Measurements from ENCODE around the gene CKLF.
"Not testable (repeated sequence)": the region's sequence is repeated elsewhere in the genome, so short reads cannot be mapped to it uniquely, and the experiment has no call there.

Gene CKLF

DNA sequence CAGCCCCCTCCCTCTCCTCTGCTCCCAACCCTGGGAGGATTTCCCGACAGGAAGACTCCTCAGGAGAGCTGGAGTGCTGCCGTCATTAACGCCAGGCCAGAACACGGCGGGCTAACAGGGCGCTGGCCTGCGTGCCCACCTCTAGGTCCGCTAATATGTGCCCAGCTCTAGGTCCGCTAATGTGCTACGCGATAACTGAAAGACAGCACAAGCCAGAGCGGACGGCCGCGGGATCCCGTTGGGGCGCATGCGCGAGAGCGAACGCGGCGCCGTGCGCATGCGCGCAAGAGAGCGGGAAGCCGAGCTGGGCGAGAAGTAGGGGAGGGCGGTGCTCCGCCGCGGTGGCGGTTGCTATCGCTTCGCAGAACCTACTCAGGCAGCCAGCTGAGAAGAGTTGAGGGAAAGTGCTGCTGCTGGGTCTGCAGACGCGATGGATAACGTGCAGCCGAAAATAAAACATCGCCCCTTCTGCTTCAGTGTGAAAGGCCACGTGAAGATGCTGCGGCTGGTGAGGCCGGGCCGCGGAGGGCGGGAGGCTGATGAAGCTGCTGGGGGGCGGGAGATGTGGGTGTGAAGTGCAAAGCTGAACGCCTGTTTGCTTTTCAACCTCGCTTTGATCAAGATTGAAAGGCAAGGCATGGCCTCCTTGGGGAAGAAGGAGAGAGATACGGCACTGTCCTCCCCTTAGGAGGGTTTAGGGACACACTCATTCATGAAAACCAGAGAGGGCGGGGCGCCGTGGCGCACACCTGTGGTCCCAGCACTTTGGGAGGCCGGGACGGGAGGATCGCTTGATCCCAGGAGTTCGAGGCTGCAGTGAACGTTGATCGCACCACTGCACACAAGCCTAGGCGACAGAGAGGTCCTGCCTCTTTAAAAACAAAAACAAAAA, at the start of gene CKLF:
Gene CKLF, plus strand, starts transcription at position 291 of the 892 bp plus-strand sequence. Its CDS starts 140 bp downstream, at position 431.
- peak; percentile 97 for DNase-seq

DNA sequence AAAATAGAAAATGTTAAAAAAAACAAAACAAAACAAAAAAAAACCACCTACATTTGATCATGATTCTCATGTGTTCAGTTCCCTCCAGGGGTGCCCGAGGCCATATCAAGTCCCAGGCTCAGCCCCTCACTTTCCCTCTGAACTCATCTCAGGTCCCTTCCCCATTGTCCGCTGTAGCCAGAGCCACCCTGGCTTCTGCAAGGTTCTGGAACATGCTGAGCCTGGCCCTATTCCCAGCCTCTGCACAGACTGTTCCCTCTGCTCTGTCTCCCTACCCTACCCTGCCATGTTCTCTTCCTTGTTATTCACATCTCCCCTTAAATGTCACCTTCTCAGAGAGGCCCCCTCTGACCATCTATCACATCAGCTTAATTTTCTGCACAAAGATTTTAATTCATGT, 49.3 kb upstream of the CKLF start:
- DNase-seq: no peak

DNA sequence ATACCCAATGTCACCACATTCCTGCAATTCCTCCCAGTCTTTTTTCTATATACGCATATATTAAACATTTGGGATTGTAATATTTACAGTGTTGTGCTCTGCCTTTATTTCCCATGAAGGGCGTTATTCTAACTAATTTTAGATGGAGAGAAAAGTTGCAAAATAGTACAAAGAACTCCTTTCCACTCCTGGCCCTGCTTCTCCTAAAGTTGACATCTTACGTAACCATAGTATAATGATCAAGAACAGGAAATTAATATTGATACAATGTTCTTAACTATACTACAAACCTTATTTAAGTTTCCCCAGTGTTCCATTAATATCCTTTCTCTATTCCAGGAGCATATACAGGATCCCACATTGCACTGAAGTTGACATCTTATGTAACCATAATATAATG, 48.8 kb upstream of the CKLF start:
- DNase-seq: no peak

DNA sequence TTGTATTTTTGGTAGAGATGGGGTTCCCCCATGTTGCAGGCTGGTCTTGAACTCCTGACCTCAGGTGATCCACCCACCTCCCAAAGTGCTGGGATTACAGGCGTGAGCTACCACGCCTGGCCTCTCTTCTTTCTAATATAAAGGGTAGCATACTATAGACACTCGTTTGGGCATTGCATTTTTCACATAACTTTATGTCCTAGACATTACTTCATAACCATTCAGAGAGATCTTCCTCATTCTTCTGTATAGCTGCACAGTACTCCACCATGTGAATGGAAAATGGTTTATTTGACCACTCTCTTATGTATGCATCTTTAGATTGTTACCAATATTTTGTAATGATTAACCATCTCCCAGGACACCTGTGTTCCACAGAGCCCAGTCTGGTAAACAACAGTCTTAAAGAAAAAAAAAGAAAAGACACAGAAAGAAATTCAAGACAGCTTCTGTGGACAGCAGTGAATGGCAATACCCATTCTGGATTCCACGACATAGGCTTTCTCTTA, 44.6 kb upstream of the CKLF start:
- DNase-seq: no peak

GRCh38 chr16:66508248-66508913, 44.0 kb upstream of the CKLF start:
- DNase-seq: peak; percentile 34

DNA sequence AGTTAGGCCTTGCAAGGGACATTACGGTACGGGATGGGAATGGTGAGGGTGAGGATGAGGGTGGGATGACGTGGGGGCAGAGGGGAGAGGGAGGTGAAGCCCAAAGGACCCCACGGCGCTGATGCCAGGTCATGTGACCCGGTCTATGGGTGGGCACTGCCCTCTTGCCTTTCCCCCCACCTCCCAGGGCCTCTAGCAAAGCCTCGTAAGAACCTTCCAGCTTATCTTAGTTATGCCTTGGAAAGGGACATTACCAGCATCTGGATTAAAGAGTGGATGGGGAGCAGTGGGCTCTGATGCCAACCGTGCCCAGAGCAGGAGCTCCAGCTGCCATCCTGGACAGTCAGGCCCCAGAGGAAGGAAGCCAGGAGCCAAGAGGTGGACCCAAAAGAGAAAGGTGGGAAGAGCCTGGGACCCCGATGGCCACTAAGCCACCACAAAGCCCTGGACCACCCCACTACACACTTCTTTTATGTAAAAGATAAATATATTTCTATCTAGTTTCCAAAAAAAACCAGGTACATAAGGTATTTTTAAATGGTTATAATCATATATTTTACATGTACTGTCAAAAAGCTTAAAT, 43.4 kb upstream of the CKLF start:
- DNase-seq: no peak

GRCh38 chr16:66509576-66509975, 42.8 kb upstream of the CKLF start:
- no peak for DNase-seq

GRCh38 chr16:66510298-66510697, 42.1 kb upstream of the CKLF start:
- no peak for DNase-seq

GRCh38 chr16:66510711-66511601, 41.4 kb upstream of the CKLF start:
- DNase-seq: peak; percentile 29

DNA sequence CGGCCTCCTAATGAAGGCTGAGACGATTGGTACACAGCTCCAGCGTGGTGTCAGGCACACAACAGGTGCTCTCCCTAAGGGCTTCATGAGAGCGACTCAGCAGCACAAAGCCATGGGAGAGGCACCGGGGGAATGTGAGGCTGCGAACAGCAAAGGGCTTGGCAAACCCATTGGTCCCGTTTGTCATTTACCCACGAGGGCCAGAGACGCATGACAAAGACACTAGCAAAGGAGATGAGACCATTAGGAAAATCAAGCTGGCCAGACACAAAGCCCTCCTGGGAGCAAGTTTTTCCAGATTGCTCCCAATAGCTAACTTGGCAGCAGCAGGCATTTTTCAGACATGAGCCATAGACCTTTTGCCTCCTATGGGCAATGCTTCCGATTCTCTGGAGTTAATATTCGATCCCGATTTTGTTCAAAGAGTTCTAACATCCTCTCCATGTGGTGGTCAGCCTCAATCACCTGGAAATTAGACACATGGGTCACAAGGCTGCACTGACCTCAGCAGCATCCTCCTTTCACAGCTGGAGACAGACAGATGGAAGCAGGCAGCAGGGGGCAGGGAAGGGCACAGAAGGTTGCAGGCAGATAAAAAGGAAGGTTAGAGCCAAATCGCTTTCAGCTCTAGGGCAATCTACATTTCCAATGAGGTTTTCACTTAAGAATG, 40.6 kb upstream of the CKLF start:
- DNase-seq: peak; percentile 39

DNA sequence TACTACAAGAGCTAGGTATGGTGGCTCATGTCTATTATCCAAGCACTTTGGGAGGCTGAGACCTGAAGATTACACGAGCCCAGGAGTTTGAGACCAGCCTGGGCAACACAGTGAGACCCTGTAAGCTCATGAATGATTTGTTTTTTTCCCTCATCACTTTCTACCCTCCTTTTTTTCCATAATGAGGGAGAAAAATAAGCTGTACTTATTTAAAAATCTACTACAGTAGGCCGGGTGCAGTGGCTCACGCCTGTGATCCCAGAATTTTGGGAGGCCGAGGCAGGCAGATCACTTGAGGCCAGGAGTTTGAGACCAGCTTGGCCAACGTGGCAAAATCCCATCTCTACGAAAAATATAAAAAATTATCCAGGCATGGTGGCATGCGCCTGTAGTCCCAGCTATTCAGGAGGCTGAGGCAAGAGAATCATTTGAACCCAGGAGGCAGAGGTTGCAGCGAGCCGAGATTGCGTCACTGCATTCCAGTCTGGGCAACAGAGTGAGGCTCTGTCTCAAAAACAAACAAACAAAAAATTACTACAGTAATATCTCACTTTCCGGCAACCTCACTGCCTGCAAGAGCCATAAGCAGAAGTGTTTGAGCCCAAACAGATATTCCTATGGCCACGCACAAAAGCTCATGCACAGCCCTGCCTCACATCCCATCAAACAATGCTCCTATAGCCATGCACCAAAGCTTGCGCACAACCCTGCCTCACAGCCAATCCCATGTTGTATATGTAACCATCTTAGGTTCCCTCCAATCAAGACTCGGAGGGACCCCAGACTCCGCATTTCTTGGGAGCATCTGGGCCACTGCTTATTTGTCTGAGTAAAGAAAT, 39.9 kb upstream of the CKLF start:
- no peak for DNase-seq

- no peak for DNase-seq
Observed at GRCh38 chr16:66513111-66513723, 39.2 kb upstream of the CKLF start.

GRCh38 chr16:66514391-66514790, 38.0 kb upstream of the CKLF start:
- DNase-seq: not testable (repeated sequence)

DNA sequence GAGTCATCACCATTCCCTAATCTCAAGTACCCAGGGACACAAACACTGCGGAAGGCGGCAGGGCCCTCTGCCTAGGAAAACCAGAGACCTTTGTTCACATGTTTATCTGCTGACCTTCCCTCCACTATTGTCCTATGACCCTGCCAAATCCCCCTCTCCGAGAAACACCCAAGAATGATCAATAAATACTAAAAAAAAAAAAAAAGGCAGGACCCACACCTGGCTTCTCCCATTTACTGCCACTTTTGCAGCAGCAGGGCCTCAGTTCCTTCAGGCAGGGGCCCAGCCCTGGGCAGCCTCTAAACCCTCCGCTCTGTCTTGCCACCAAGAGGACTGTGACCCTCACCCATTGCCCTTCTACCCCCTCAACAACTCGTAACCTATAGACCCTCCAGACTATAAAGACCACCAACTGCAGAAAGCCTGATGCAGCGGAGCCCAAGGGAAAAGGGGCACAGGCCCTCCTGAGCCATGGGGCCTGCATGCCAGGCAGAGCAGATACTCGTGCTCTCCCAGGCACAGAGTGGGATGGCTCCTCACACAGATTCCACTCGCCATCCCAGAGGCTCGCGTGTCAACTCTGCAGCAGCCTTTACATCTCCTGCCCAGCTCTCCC, 37.3 kb upstream of the CKLF start:
- not testable (repeated sequence) for DNase-seq

- DNase-seq: no peak
Observed at GRCh38 chr16:66515596-66516508, 36.5 kb upstream of the CKLF start.

DNA sequence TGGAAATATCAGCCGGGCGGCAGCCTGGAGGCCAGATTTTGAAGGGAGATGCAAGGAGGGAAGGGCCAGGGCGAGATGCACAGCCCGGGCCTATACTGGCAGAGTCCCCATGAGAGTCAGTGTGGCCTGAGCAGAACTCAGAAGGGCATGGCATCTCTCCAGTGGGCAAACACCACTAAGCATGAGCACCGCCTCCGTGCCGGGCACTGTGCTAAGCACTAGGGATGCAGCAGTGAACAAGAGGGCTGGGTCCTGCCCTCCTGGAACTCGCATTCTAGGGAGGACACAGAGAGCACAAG, 35.9 kb upstream of the CKLF start:
- no peak for DNase-seq

DNA sequence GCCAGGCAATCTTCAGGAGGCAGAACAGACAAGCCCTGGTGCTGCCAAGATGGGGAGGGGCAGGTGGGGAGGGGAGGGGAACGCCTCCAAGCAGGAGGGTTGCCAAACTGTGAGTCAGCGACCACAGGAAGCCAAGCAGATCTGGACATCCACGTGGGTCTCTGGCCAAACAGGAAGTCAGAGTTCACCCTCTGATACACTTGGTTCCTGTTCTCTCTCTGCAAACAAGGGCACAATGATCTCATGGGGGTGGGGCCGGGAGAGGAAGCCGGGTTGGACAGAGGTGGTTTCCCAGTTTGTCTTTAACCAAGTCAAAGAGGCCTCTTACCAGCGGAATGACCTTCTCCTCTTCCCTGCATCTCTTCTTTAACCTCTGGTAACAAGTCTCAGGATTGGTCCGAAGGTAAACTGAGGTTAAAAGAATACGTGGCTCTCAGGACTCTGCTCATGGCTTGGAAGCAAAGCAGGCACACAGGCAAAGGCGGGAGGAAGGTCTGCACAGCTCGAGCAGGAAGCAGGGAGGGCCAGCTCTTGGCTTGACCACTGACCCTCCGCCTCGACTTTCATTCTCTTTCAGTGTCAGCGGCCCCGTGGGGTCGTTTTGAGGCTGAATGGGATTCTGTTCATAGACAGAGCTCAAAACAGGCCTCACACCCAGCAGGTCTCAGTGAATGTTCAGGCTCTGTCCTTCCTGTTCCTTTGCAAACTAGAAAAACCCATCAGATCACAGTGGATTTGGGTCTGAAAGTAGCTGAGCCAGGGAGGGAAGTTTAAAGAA, 35.4 kb upstream of the CKLF start:
- peak; percentile 67 for DNase-seq

DNA sequence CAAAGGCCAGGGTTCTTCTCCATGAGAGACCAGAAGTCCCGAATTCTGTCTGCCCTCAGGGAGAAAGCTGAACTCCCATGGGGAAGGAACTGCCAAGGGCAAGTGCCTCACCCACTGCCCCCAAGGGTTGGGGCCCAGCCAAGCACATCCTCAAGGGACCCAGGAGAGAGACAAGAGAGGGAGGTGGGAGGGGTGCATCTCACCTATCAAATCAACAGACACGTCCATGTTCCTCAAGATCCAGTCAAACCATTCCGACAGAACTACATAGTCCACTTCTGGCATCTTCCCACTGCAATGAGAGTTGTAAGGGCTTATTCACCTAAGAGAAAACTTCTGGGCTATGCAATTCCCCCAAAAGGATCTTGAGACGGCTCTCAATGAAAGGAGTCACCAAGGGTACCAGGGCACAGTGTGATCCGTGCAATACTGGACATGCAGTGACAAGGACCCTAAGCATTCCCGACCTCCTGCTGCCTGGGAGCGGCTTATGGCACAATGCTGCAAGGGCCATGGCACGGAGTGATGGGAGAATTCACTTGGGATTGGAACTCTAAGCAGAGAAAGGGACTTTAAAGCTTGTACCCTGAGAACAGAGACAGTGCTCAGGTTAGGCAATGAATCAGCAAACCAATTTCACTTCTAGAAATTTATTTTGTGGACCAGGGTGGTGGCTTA, 34.7 kb upstream of the CKLF start:
- DNase-seq: no peak

Measured in eye (tissue), 1 donor.